Measurements from ENCODE around the gene TTC34. TPM values are rescaled to one million over a fixed set of nuclear protein-coding genes. Genes with fewer than 3 reads are reported as not detected.

TTC34 gene
- total RNA-seq, 4 donors from 2014 or later = 0.17 to 0.56 TPM; not detected in 2

- H3K27me3 ChIP-seq = peaks cover 63% of the 10 kb centered on the region
- H3K4me1 ChIP-seq = peaks cover 2% of the 10 kb centered on the region
- H3K9me3 ChIP-seq = peaks cover 5% of the 10 kb centered on the region
- TF ChIP-seq POLR2A (IDR thresholded peaks at IDR 0.05) (no peak), EP300 (IDR thresholded peaks at IDR 0.05) (no peak), POLR2AphosphoS5 (IDR thresholded peaks at IDR 0.05) (no peak), CTCF (IDR thresholded peaks at IDR 0.05) (no peak)
- H3K27ac ChIP-seq = no peak overlapping the region
- no peak for DNase-seq (ENCODE audit: low spot score in 2 of 2)
- H3K36me3 ChIP-seq = no peaks in the 10 kb centered on the region
- no peak overlapping the region for H3K4me3 ChIP-seq
- 74% methylated on average over 14 of the region's 15 CpGs for WGBS
Measured at GRCh38 chr1:2816786-2817185, 15.3 kb upstream of the TTC34 start.

GRCh38 chr1:2815551-2815950 is 14.1 kb upstream of the TTC34 start:
- H3K27me3 ChIP-seq = peaks cover 64% of the 10 kb centered on the region
- no peak overlapping the region for H3K4me3 ChIP-seq
- TF ChIP-seq POLR2A (IDR thresholded peaks at IDR 0.05) (no peak), POLR2AphosphoS5 (IDR thresholded peaks at IDR 0.05) (no peak), EP300 (IDR thresholded peaks at IDR 0.05) (no peak), CTCF (IDR thresholded peaks at IDR 0.05) (no peak)
- H3K4me1 ChIP-seq = no peaks in the 10 kb centered on the region
- DNase-seq (ENCODE audit: low spot score in 2 of 2) = no peak
- no peak overlapping the region for H3K27ac ChIP-seq
- peaks cover 5% of the 10 kb centered on the region for H3K9me3 ChIP-seq
- no peaks in the 10 kb centered on the region for H3K36me3 ChIP-seq
- 75% methylated on average over 12 of the region's 15 CpGs for WGBS

- Histone ChIP-seq H3K4me1 (no peaks in the 10 kb centered on the region), H3K9me3 (peaks cover 5% of the 10 kb centered on the region), H3K27me3 (peaks cover 71% of the 10 kb centered on the region), H3K4me3 (no peak overlapping the region), H3K36me3 (no peaks in the 10 kb centered on the region), H3K27ac (no peak overlapping the region)
- no peak for DNase-seq (ENCODE audit: low spot score in 2 of 2)
- WGBS = 77% methylated on average over 11 of the region's 24 CpGs
- TF ChIP-seq POLR2AphosphoS5 (IDR thresholded peaks at IDR 0.05) (no peak), CTCF (IDR thresholded peaks at IDR 0.05) (no peak), EP300 (IDR thresholded peaks at IDR 0.05) (no peak), POLR2A (IDR thresholded peaks at IDR 0.05) (no peak)
Measured at GRCh38 chr1:2814511-2815075, 13.1 kb upstream of the TTC34 start.

- WGBS = 80% methylated on average over 5 of the region's 34 CpGs
- TF ChIP-seq POLR2A (IDR thresholded peaks at IDR 0.05) = no peak
- TF ChIP-seq CTCF (IDR thresholded peaks at IDR 0.05) = no peak
- no peak for TF ChIP-seq POLR2AphosphoS5 (IDR thresholded peaks at IDR 0.05)
- TF ChIP-seq EP300 (IDR thresholded peaks at IDR 0.05) = no peak
- H3K4me1 ChIP-seq = no peaks in the 10 kb centered on the region
- H3K27me3 ChIP-seq = peaks cover 80% of the 10 kb centered on the region
- DNase-seq (ENCODE audit: low spot score in 2 of 2) = no peak
- H3K9me3 ChIP-seq = peaks cover 5% of the 10 kb centered on the region
- no peak overlapping the region for H3K4me3 ChIP-seq
- H3K36me3 ChIP-seq = no peaks in the 10 kb centered on the region
- no peak overlapping the region for H3K27ac ChIP-seq
Measured at GRCh38 chr1:2812939-2813653, 11.6 kb upstream of the TTC34 start.

- Histone ChIP-seq H3K27me3 (peaks cover 90% of the 10 kb centered on the region), H3K27ac (no peak overlapping the region), H3K36me3 (no peaks in the 10 kb centered on the region), H3K4me1 (no peaks in the 10 kb centered on the region), H3K9me3 (peaks cover 5% of the 10 kb centered on the region), H3K4me3 (no peak overlapping the region)
- WGBS = 84% methylated on average over 5 of the region's 7 CpGs
- TF ChIP-seq POLR2A (IDR thresholded peaks at IDR 0.05) (no peak), EP300 (IDR thresholded peaks at IDR 0.05) (no peak), POLR2AphosphoS5 (IDR thresholded peaks at IDR 0.05) (no peak), CTCF (IDR thresholded peaks at IDR 0.05) (no peak)
- DNase-seq (ENCODE audit: low spot score in 2 of 2) = no peak
Measured at GRCh38 chr1:2812136-2812535, 10.6 kb upstream of the TTC34 start.
